Stimulated activated CD8-positive, alpha-beta memory T cell treated with anti-CD3 and anti-CD28 coated beads, Interleukin-15, amount 100 ng/mL, for 4 hours (primary cell): ENCODE data around the gene SLIT3.

Experiments
- DNase-seq, 2 donors: peaks; one replicate each; pipeline ENCODE4 v3.0.0-alpha.2; 2020; ENCODE audit warnings: low read depth in 2 of 2

The SLIT3 gene

GRCh38 chr5:168740092-168740800, 560.7 kb downstream of the SLIT3 start:
- no peak for DNase-seq

GRCh38 chr5:168737066-168737465, 563.9 kb downstream of the SLIT3 start:
- no peak for DNase-seq

DNA sequence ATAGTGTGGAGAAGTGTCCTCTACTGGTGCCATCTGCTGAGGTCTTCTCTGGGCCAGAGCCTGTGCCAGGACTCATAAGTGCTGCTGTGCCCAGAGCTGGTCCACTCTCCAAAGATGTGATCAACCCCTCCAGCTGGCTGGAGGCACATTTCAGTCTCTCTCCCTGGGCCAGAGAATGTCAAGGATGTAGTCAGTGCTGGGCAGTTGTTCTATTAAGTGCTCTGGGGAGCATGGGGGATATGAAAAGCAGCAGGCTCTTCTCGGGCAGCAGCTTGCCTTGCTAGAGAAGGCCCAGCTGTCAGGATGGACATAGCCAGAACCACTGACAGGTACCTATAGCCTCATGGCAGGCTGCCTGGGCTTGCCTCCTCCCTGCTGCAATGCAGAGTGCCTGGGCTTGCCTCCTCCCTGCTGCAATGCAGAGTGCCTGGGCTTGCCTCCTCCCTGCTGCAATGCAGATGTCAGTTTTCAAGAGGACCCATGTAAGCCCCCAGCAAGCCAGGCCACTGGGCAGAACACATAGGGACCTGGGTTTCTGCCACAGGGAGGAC, 564.6 kb downstream of the SLIT3 start:
- DNase-seq, result no peak

GRCh38 chr5:168734620-168735300, 566.2 kb downstream of the SLIT3 start:
- DNase-seq, result no peak

- DNase-seq, result no peak
These were observed 566.8 kb downstream of the SLIT3 start for GRCh38 chr5:168734119-168734518.

DNA sequence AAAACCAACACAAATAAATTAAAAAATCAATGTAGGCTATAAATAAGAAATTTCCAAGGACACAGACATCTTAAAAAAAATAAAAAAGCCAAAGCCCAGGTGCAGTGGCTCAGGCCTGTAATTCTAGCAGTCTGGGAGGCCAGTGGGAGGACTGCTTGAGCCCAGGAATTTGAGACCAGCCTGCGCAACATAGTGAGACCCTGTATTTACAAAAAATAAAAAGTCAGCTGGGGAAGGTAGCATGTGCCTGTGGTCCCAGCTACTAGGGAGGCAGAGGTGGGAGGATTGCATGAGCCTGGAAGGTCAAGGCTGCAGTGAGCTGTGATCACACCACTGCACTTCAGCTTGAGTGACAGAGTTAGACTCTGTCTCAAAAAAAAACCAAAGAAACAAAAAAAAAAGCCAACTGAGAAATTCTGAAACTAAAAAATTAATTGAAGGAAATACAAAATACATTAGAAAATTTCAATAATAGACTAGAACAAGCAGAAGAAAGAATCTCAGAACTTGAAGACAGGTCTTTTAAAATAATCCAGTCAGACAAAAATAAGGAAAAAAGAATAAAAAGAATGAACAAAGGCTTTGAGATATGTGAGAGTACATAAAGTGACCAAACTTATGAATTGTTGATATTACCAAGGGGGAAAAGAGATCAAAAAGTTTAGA, 572.3 kb downstream of the SLIT3 start:
- no peak for DNase-seq

DNA sequence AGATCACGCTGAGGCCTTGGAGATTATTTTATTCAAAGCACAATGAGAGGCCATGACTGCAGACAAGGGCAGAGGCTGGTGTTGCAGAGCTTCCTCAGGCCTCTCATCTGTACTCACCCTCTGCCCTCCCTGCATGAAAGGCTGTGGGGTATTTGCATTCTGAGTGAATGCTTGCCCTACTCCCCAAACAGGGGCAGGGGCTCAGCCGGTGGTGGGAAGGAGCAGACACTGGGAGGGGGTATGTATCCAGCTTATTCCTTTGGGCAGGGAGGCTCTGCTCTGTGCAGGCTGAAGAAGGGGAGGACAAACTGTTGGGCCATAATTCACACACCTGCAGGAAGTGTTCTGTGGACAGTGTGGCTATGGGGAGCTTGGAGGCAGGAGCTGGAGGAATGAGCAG, 573.4 kb downstream of the SLIT3 start:
- no peak for DNase-seq

DNA sequence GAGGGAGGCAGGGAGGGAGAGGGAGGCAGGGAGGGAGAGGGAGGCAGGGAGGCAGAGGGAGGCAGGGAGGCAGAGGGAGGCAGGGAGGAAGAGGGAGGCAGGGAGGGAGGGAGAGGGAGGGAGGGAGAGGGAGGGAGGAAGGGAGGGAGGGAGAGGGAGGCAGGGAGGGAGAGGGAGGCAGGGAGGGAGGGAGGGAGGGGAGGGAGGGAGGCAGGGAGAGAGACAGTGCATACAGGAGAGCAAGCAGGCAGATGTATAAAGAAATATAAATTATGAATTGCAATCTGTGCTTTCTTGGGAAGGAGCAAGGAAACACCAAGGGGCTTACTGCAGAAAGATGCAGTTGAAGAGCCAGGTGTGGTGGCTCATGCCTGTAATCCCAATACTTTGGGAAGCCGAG, 574.6 kb downstream of the SLIT3 start:
- no peak for DNase-seq

- no peak for DNase-seq
These were observed 576.7 kb downstream of the SLIT3 start for GRCh38 chr5:168724227-168724626.

- no peak for DNase-seq
These were observed 577.9 kb downstream of the SLIT3 start for GRCh38 chr5:168723037-168723436.

- no peak for DNase-seq
These were observed 579.0 kb downstream of the SLIT3 start for GRCh38 chr5:168721966-168722365.

GRCh38 chr5:168721002-168721753, 579.8 kb downstream of the SLIT3 start:
- DNase-seq, result no peak

- no peak for DNase-seq
These were observed 580.4 kb downstream of the SLIT3 start for GRCh38 chr5:168720575-168720974.

DNA sequence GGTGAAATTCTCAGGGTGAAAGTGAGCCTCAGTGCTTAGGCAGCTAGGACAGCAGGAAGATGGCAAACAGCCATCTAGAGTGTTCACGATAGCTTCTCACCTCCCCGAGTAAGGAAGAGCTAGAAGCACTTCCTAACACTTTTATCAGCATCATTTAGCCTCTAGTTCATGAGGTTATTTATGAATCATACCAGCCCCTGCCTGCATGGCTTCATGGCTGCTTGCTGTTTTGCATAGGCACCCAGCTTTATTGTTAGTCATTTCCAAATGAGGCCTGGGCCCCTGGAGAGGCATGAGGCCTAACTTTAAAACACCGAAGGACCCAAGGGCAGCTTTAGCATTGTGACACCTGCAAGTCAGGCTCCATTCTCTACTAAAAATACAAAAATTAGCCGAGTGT, 586.9 kb downstream of the SLIT3 start:
- no peak for DNase-seq

DNA sequence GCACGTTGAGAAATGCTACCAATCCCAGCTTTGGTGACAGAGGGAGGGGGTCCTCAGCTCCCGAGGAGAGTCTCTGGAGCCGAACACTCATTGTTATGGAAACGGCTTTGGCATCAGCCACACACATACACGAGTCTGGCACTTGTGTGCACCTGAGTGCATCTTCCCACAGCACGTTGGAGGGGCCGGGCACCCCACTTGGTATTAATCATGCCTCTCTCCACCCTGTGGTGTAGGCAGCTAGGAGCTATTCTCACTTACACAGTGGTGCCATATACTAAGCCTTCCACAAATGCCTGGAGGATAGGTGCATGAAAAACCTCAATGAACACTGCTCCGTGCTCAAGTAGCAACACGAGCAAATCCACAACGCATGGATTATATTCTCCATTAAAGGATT, 587.9 kb downstream of the SLIT3 start:
- DNase-seq, result no peak

DNA sequence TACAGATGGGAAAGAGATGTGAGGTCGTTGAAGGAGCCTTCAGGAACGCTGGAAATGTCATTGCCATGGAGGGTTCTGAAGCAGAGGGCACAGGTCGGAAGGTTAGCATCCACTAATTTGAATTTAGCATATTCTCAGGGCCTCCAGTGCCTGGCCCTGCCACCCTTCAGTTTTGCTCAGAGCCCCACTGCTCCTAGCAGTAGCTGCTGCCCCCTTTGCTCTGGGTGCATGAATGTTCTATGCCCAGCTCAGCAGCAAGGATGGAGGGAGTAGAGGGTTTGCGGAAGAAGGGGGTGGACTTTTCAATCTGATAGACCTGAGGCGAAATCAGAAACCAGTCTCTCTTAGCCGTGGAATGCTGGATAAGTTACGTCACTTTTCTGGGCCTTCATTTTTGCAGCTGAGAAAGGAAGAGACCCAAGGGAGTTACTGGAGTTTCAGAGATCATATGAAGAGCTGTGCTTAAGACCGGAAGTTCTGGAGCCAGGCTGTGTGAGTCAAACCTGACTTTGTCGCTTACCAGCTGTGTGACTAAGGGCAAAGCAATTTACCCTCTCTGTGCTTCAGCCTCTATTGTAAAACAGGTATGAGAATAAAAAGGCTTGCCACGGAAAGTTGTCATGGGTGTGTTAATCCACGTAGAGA, 588.5 kb downstream of the SLIT3 start:
- DNase-seq, result no peak

- DNase-seq, result no peak
These were observed 590.2 kb downstream of the SLIT3 start for GRCh38 chr5:168710706-168711105.

GRCh38 chr5:168707716-168708695, 592.9 kb downstream of the SLIT3 start:
- DNase-seq, result no peak

DNA sequence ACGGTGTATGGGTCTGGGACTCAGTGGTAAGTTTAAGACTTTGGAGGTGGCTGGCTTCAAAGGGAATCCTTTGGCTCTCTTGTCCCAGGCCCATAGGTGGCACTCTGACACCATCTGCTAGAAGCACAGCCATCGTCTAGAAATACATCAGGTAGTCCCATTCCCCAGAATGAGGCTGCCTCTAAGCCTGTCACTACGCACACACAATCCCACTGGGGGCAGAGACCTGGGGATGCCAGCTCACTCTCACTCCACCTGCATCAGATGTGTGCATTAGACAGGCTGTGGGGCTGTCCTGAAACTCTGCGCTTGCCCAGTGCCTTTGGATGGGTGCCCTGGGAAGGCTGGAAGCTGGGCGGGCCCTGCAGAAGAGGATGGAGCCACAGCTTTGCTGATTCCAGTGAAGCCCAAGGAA, 594.3 kb downstream of the SLIT3 start:
- no peak for DNase-seq

DNA sequence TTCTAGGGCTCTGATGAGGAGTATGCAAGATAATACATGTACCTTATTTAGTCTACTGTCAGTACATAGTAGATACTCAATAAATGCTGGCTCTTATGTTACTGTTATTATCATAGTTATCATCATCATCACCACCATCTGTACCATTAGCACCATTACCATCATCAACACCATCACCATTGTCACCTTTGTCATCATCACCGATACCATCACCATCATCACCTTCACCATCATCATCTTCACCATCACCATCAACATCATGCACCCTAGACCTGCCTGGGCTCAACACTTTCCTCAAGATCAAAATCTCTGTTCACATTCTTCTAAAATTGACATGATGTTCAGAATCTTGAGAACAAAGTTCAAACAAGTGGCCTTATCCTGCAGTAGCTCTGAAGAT, 595.6 kb downstream of the SLIT3 start:
- no peak for DNase-seq
